NK-92 (cell line): ENCODE data around the gene FSHR.

Experiments used
- DNase-seq: peaks from one replicate; lab custom pipeline; 2025; ENCODE audit not compliant: unreplicated experiment; lab: John Stamatoyannopoulos, UW

Gene FSHR

DNA sequence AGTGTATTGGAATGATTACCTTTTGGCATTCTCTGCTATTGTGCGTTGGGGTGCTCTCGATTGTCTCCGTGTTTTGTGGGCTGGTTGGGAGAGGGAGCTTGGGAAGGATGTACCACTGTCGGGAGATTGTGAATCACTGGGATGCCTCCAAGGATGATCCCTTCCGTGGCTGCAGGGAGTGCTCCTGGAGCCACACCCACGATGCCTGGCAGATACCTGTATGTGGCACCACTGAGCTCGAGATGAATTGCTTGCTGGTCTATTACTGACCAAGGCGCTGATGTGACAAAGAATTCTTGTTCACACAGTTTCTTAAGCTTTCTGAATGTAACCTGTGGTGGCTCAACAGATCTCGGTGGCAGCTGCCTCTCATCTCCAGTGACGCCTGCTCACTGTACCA lies 239.1 kb downstream of the FSHR start:
- no peak for DNase-seq

DNA sequence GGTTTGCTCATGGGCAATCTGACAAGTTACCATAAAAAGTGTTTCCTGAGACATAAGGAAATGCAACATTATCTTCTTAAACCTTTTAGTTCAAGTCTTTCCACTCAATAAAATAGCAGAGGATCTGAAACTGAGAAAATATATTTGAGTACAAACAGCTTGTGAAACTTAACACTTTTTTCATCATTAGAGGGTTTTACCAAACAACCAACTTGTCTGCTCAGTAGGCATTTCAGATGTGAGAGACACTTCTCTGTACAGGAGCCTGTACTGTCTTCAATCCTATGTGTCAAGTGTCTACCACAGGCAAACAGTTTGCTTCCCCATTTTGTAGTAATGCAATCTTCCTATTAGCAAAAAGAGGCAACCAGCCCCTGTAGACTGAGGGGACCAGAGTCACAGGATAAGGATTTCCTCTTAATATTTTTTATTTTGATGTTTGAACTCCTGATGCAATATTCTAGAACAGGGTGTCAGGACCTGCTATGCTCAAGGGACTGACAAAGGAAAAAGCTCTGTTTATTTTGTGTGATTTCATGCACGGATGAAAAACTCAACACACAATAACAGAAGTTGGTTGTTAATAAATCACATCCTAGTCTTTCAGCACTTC lies 239.7 kb downstream of the FSHR start:
- no peak for DNase-seq
